Suppressor macrophage treated with lipopolysaccharide for 1 hour (primary cell): Measurements from ENCODE around the gene CUL7.
"Not testable (repeated sequence)": the region's sequence is repeated elsewhere in the genome, so short reads cannot be mapped to it uniquely, and the experiment has no call there.

ENCODE experiments used
- DNase-seq, 3 donors: peaks; one replicate each; pipeline ENCODE4 v3.0.0-alpha.2; 2020 to 2022

CUL7 gene

GRCh38 chr6:43043310-43043709, 10.3 kb downstream of the CUL7 start:
- no peak for DNase-seq

- DNase-seq, result not testable (repeated sequence)
These were observed 12.2 kb downstream of the CUL7 start for GRCh38 chr6:43041475-43041874.

GRCh38 chr6:43040542-43041257, 13.0 kb downstream of the CUL7 start:
- DNase-seq, result no peak

GRCh38 chr6:43038727-43039126, 14.9 kb downstream of the CUL7 start:
- DNase-seq, result no peak

GRCh38 chr6:43037706-43038105, 15.9 kb downstream of the CUL7 start:
- DNase-seq, result no peak

- DNase-seq, result no peak
These were observed 16.5 kb downstream of the CUL7 start for GRCh38 chr6:43037197-43037596.

- no peak for DNase-seq
These were observed 16.9 kb downstream of the CUL7 start for GRCh38 chr6:43036712-43037111.

- DNase-seq, result no peak
These were observed 18.0 kb downstream of the CUL7 start for GRCh38 chr6:43035495-43036194.

- DNase-seq, result no peak
These were observed 19.5 kb downstream of the CUL7 start for GRCh38 chr6:43034190-43034525.

GRCh38 chr6:43033496-43034189, 20.0 kb downstream of the CUL7 start:
- DNase-seq, result peak; percentile 47 to 62 (median 48)

GRCh38 chr6:43032326-43032725, 21.3 kb downstream of the CUL7 start:
- no peak for DNase-seq

- DNase-seq, result no peak
These were observed 24.5 kb downstream of the CUL7 start for GRCh38 chr6:43029120-43029519.

GRCh38 chr6:43026365-43026764, 27.3 kb downstream of the CUL7 start:
- DNase-seq, result no peak

- no peak for DNase-seq
These were observed 29.2 kb downstream of the CUL7 start for GRCh38 chr6:43024436-43024835.

- DNase-seq, result peak; percentile 80 to 91 (median 82)
These were observed 32.2 kb downstream of the CUL7 start, which contains the start of gene RRP36 for GRCh38 chr6:43021270-43022047. TSS of gene RRP36 (plus strand) at chr6:43021623. CDS start at chr6:43021655, 32 bp downstream.

- no peak for DNase-seq
These were observed 32.8 kb downstream of the CUL7 start for GRCh38 chr6:43020847-43021246.

GRCh38 chr6:43020052-43020705, 33.5 kb downstream of the CUL7 start:
- DNase-seq, result peak in 2 of 3 donors; percentile 9 to 11

GRCh38 chr6:43019152-43019551, 34.5 kb downstream of the CUL7 start:
- DNase-seq, result no peak

- no peak for DNase-seq
These were observed 36.7 kb downstream of the CUL7 start for GRCh38 chr6:43016943-43017334.

GRCh38 chr6:43016176-43016942, 37.3 kb downstream of the CUL7 start:
- peak in 2 of 3 donors; percentile 14 to 17 for DNase-seq

GRCh38 chr6:43014434-43014909, 39.2 kb downstream of the CUL7 start:
- peak; percentile 3 to 33 (median 7) for DNase-seq
